AG04450 (cell line): ENCODE results near the gene FAM120AOS. TPM values are rescaled to one million over a fixed set of nuclear protein-coding genes. Genes with fewer than 3 reads are reported as not detected.

Source experiments
- CTCF ChIA-PET: fragments of 300-600, 350-600 bp; formaldehyde crosslinking; extraction: SDS; loops from one replicate; lab custom pipeline; 2022; ENCODE audit warnings: antibody characterized with exemption, inconsistent platforms; lab: Charles Lee
- POLR2A ChIA-PET: fragments of 350-600 bp; formaldehyde crosslinking; extraction: SDS; loops from one replicate; lab custom pipeline; 2021; ENCODE audit warnings: antibody characterized with exemption, inconsistent platforms; lab: Yijun Ruan, JAX
- DNase-seq: peaks from one replicate; pipeline ENCODE4 v3.0.0-alpha.2; 2011; ENCODE audit warnings: low read depth, low spot score
- H3K27ac ChIP-seq: one replicate; pipeline ENCODE4 v1.5.1; 2012; ENCODE audit warnings: low read depth, low read length, control low read depth
- H3K27me3 ChIP-seq: one replicate; pipeline ENCODE4 v1.6.0; 2012; ENCODE audit warnings: low read length; ENCODE audit not compliant: control insufficient read depth, insufficient read depth
- H3K4me3 ChIP-seq: 2 replicates; pipeline ENCODE4 v1.5.1; 2011; ENCODE audit warnings: mild to moderate bottlenecking, low read depth, low read length, control low read depth
- H3K9me3 ChIP-seq: 2 replicates; pipeline ENCODE4 v1.5.1; 2012; ENCODE audit warnings: low read length; ENCODE audit not compliant: control insufficient read depth, insufficient read depth
- CTCF ChIP-seq: IDR thresholded peaks from 2 replicates; pipeline ENCODE4 v1.5.1; 2011; ENCODE audit warnings: low read depth, low read length, control low read depth, inconsistent platforms
- polyA plus RNA-seq: library from polyadenylated mRNA; depleted of rRNA; stranded (reverse); fragments of >200 nt; gene quantifications from 2 replicates; pipeline ENCODE4 v1.2.3, GENCODE V29; 2011

Gene FAM120AOS
- polyA plus RNA-seq, 1 experiment: 42.9 TPM

GRCh38 chr9:93417538-93417937 lies 35.8 kb downstream of the FAM120AOS start:
- DNase-seq: no peak
- no peak for TF ChIP-seq CTCF
- no peaks in the 10 kb centered on the region for H3K27me3 ChIP-seq
- CTCF ChIA-PET: interaction anchor here (1.3 kb wide), 1 partner anchor 11 kb away, joined by 3 read pairs; no protein-coding TSS in a partner anchor
- H3K4me3 ChIP-seq: no peak overlapping the region
- POLR2A ChIA-PET: no interaction called here
- H3K9me3 ChIP-seq: peaks cover 12% of the 10 kb centered on the region; the same call in 1 of the 2 replicates
- H3K27ac ChIP-seq: no peak overlapping the region

- Histone ChIP-seq H3K4me3 (no peak overlapping the region), H3K27me3 (no peaks in the 10 kb centered on the region), H3K9me3 (peaks cover 12% of the 10 kb centered on the region; the same call in 1 of the 2 replicates), H3K27ac (no peak overlapping the region)
- no peak for DNase-seq
- TF ChIP-seq CTCF: no peak
- POLR2A ChIA-PET: no interaction called here
- CTCF ChIA-PET: interaction anchor here (1.3 kb wide), 1 partner anchor 11 kb away, joined by 3 read pairs; no protein-coding TSS in a partner anchor
Observed at GRCh38 chr9:93416530-93417235, 36.7 kb downstream of the FAM120AOS start.

- peaks cover 12% of the 10 kb centered on the region; the same call in 1 of the 2 replicates for H3K9me3 ChIP-seq
Observed at GRCh38 chr9:93415176-93415690, 38.1 kb downstream of the FAM120AOS start.

GRCh38 chr9:93413530-93413929 lies 39.9 kb downstream of the FAM120AOS start:
- CTCF ChIA-PET: no interaction called here
- no peak for DNase-seq
- no peaks in the 10 kb centered on the region for H3K27me3 ChIP-seq
- H3K27ac ChIP-seq: no peak overlapping the region
- no peak overlapping the region for H3K4me3 ChIP-seq
- H3K9me3 ChIP-seq: peaks cover 9% of the 10 kb centered on the region; the same call in 1 of the 2 replicates
- POLR2A ChIA-PET: no interaction called here
- TF ChIP-seq CTCF: no peak

More at GRCh38 chr9:93415176-93415690, 38.1 kb downstream of the FAM120AOS start:
- ChIA-PET POLR2A (no interaction called here), CTCF (interaction anchor here (0.6 kb wide), 1 partner anchor 466 kb away, joined by 3 read pairs; no protein-coding TSS in a partner anchor)
- no peak for DNase-seq
- TF ChIP-seq CTCF: no peak
- Histone ChIP-seq H3K27ac (no peak overlapping the region), H3K4me3 (no peak overlapping the region), H3K27me3 (no peaks in the 10 kb centered on the region)

- no peak for TF ChIP-seq CTCF
- POLR2A ChIA-PET: no interaction called here
- Histone ChIP-seq H3K9me3 (no peaks in the 10 kb centered on the region), H3K27ac (no peak overlapping the region), H3K4me3 (no peak overlapping the region), H3K27me3 (no peaks in the 10 kb centered on the region)
- DNase-seq: no peak
- CTCF ChIA-PET: no interaction called here
Observed at GRCh38 chr9:93406371-93406770, 47.0 kb downstream of the FAM120AOS start.
